ENCODE measurements around the gene KCNA1. TPM values are rescaled to one million over a fixed set of nuclear protein-coding genes. Genes with fewer than 3 reads are reported as not detected.

Gene KCNA1
- total and polyA plus RNA-seq, 2 experiments from 2014 or later, result 0.27 TPM; not detected in 1

DNA sequence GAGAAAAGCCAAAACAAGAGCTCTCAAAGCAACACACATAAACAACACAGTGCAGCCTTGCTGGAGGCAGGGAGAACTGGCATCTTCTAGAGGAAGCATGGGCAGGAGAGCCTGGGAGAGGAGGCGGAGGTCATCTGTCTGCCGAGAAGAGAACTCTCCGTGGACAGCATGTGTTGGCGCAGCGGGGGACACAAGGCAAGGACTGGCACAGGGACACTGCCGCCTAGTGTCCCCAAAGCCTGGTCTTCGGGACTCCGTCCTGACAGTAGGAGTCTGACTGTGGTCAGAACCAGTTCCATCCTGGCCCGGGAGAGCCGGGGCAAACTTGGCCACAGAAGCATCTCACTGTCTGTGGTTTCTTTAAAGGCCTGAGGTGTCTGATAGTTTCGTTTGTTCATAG is 47.3 kb downstream of the KCNA1 start:
- WGBS (ENCODE audit: low lambda C conversion rate, missing lambda C conversion rate), result 86% methylated on average over 11 of the region's 11 CpGs
- peaks cover 88% of the 10 kb centered on the region for H3K27me3 ChIP-seq
- no peaks in the 10 kb centered on the region for H3K79me2 ChIP-seq
- H2AFZ ChIP-seq, result no peak overlapping the region
- TF ChIP-seq, protein P1, sequence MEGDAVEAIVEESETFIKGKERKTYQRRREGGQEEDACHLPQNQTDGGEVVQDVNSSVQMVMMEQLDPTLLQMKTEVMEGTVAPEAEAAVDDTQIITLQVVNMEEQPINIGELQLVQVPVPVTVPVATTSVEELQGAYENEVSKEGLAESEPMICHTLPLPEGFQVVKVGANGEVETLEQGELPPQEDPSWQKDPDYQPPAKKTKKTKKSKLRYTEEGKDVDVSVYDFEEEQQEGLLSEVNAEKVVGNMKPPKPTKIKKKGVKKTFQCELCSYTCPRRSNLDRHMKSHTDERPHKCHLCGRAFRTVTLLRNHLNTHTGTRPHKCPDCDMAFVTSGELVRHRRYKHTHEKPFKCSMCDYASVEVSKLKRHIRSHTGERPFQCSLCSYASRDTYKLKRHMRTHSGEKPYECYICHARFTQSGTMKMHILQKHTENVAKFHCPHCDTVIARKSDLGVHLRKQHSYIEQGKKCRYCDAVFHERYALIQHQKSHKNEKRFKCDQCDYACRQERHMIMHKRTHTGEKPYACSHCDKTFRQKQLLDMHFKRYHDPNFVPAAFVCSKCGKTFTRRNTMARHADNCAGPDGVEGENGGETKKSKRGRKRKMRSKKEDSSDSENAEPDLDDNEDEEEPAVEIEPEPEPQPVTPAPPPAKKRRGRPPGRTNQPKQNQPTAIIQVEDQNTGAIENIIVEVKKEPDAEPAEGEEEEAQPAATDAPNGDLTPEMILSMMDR (IDR thresholded peaks at IDR 0.05; ENCODE audit: poor library complexity), result no peak
- no peak for TF ChIP-seq EZH2phosphoT487 (IDR thresholded peaks at IDR 0.05; ENCODE audit: low read depth, severe bottlenecking, unreplicated experiment)
- H3K9me3 ChIP-seq (ENCODE audit: low read depth), result no peaks in the 10 kb centered on the region
- H3K9me2 ChIP-seq (replicated peaks; ENCODE audit: insufficient read depth), result no peaks in the 10 kb centered on the region
- no peaks in the 10 kb centered on the region for H3K36me3 ChIP-seq (replicated peaks; ENCODE audit: insufficient read depth, low read depth)
- no peak overlapping the region for H3K27ac ChIP-seq
- no peak overlapping the region for H3K4me2 ChIP-seq
- H3K4me3 ChIP-seq, result no peak overlapping the region
- DNase-seq (ENCODE audit: low spot score), result no peak
- no peaks in the 10 kb centered on the region for H4K20me1 ChIP-seq (ENCODE audit: insufficient read depth, poor library complexity, severe bottlenecking)
- no peaks in the 10 kb centered on the region for H3K4me1 ChIP-seq (ENCODE audit: insufficient read depth)

DNA sequence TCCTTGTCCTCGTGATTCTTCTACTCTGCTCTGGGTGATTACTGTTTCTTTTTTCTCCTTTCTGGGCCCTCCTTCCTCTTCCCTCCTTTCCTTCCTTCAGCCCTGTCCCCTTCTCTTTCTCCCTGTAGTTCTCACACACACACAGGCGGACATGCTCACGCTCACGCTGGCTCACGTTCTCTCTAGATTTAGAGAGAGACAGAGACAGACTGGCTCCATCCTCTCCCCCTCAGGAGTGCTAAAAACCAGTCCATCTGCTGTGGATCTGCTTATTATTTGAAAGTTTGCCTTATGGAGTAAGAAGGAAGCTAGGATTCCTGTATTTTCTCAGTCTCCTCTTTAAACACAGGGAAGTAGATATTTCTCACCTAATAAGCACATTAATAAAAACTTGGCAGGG is 48.1 kb downstream of the KCNA1 start:
- WGBS (ENCODE audit: low lambda C conversion rate, missing lambda C conversion rate), result 79% methylated on average over 5 of the region's 5 CpGs
- no peak for DNase-seq (ENCODE audit: low spot score)
- TF ChIP-seq, protein P1 (IDR thresholded peaks at IDR 0.05; ENCODE audit: poor library complexity), result no peak
- no peak for TF ChIP-seq EZH2 (IDR thresholded peaks at IDR 0.05; ENCODE audit: borderline replicate concordance)
- no peak for TF ChIP-seq EZH2phosphoT487 (IDR thresholded peaks at IDR 0.05; ENCODE audit: low read depth, severe bottlenecking, unreplicated experiment)
- H3K4me3 ChIP-seq, result no peak overlapping the region
- no peaks in the 10 kb centered on the region for H3K36me3 ChIP-seq (replicated peaks; ENCODE audit: insufficient read depth, low read depth)
- H3K4me1 ChIP-seq (ENCODE audit: insufficient read depth), result no peaks in the 10 kb centered on the region
- no peak overlapping the region for H3K4me2 ChIP-seq
- H3K9me2 ChIP-seq (replicated peaks; ENCODE audit: insufficient read depth), result no peaks in the 10 kb centered on the region
- no peaks in the 10 kb centered on the region for H3K79me2 ChIP-seq
- peaks cover 85% of the 10 kb centered on the region for H3K27me3 ChIP-seq
- no peaks in the 10 kb centered on the region for H4K20me1 ChIP-seq (ENCODE audit: insufficient read depth, poor library complexity, severe bottlenecking)
- H3K27ac ChIP-seq, result no peak overlapping the region
- H3K9me3 ChIP-seq (ENCODE audit: low read depth), result no peaks in the 10 kb centered on the region
- no peak overlapping the region for H2AFZ ChIP-seq

DNA sequence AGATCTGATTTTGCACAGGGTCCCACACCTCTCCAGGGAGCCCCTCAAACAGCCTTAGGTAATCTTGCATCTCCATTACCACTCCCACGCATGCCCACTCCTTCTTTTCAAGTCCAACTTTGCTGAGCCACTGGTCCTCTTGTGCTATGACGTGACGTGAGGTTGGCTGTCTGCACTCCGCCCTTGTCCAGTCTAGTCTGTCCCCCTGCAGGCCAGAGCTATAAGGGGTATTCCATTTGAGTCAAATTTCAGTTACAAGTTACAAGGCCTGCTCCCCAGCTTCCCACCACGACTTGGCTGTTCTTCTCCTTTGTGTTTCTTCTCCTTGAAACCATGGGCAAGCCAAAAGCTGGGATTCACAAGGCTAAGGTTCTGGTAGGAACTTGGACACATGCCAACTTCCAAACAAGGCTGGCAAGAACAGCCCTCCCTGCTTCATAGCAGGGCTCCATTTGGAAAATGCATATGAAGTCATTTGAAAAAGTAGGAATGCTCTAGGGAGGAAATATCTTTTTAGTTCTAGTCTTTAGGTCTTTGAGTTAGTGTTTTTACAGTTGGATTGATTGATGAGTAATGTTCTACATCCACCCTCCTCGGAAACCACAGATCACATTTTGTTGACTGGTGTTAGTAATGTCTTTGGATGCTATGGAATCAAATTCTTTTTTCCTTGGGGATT is 49.1 kb downstream of the KCNA1 start:
- no peak overlapping the region for H2AFZ ChIP-seq
- H3K27ac ChIP-seq, result no peak overlapping the region
- WGBS (ENCODE audit: low lambda C conversion rate, missing lambda C conversion rate), result 90% methylated on average over 6 of the region's 6 CpGs
- TF ChIP-seq EZH2 (IDR thresholded peaks at IDR 0.05; ENCODE audit: borderline replicate concordance), result no peak
- TF ChIP-seq, protein P1 (IDR thresholded peaks at IDR 0.05; ENCODE audit: poor library complexity), result no peak
- TF ChIP-seq EZH2phosphoT487 (IDR thresholded peaks at IDR 0.05; ENCODE audit: low read depth, severe bottlenecking, unreplicated experiment), result no peak
- no peak for DNase-seq (ENCODE audit: low spot score)
- H3K79me2 ChIP-seq, result no peaks in the 10 kb centered on the region
- H3K9me3 ChIP-seq (ENCODE audit: low read depth), result no peaks in the 10 kb centered on the region
- H3K9me2 ChIP-seq (replicated peaks; ENCODE audit: insufficient read depth), result no peaks in the 10 kb centered on the region
- H4K20me1 ChIP-seq (ENCODE audit: insufficient read depth, poor library complexity, severe bottlenecking), result no peaks in the 10 kb centered on the region
- no peak overlapping the region for H3K4me3 ChIP-seq
- H3K36me3 ChIP-seq (replicated peaks; ENCODE audit: insufficient read depth, low read depth), result no peaks in the 10 kb centered on the region
- H3K27me3 ChIP-seq, result peaks cover 76% of the 10 kb centered on the region
- no peak overlapping the region for H3K4me2 ChIP-seq
- H3K4me1 ChIP-seq (ENCODE audit: insufficient read depth), result peaks cover 7% of the 10 kb centered on the region
